T-helper 2 cell (primary cell): Measurements from ENCODE around the gene SIRPA.

Experiments used
- DNase-seq, 5 experiments: peaks; one replicate each; pipeline versions ENCODE4 v3.0.0 to v3.0.0-alpha.2; 2012 to 2022

SIRPA gene

DNA sequence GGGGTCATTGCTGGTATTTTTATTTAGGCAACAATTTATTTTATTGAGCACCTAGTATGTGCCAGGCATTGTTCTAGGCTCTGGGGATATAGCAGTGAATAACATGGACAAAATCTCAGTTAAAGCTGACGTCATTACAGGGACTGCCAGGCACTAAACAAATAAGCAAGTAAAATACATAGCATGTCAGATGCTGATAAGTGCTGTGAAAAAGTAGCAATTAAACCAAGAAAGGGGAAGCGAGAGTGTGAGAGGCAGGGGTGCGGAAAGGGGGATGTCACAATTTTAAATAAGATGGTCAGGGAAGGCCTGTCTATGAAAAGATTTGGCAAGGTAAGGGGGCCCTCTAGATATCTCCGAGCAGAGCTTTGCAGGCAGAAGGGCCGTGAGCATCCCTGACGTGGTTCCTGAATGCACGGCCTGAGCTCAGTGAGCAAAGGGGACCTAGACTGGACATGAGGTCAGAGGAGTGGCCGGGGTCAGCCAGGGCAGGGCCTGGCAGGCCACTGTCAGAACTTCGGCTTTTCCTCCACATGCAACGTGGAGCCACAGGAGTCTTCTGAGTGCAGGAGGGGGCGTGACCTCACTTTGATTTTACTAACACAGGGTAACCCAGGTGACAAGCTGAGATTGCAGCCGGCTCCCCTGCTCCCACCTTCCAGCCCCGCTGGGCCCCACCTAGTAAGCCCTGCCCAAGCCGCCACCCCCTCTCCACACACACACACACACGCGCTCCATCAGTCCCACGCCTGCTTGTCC, 24.2 kb upstream of the SIRPA start:
- no peak for DNase-seq

DNA sequence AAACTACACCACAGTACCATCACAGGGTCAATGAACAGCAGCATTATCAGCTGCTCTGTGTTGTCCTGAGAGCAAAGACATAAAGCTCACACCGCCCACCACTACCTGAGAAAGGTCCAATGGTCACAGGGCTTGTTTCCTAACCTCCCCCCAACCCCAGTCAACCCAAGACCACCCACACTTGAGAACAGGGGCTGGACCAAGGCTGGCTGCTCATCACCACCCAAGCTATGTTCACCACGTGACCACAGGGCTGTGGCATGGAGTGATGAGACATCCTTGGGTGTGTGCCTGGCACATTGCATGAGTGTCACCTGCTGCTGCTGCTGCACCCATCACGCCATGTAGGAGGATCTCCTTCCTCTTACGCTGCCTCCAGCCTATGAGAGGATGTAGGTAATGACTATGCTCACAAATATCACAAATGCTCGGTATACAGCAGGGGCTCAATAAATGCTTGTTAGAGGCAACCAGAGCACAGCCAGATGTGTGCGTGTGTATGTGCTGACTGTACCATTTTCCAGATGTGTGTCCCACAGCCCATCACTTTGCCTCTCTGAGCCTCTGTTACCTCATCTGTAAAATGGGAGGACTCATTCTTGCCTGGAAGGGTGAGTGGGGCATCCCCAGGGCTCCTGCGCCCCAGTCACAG, 23.3 kb upstream of the SIRPA start:
- no peak for DNase-seq

DNA sequence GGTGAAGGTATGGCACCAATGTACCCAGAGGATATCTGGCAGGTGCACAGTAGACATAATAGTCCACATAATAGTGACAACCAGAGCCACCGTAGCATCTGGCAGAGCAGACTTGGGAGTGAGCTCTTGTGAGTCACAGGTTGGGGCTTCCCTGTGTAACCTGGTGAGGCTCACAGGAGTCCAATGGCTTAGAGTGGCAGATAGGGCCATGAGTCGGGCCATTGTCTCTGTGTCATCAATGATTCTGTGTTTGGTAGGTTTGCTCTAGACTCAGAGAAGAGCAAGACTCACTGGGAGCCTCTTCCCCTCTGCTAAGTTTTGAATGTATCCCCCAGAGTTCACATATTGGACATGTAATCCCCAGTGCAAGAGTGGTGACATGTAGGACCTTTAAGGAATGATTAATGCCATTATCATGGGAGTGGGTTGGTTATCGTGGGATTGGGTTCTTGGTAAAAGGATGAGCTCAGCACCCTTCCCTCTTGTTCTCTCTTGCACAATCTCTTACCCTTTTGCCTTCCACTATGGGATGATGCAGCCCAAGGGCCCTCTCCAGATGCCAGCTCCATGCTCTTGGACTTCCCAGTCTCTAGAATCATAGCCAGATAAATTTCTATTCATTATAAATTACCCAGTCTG, 22.6 kb upstream of the SIRPA start:
- no peak for DNase-seq

DNA sequence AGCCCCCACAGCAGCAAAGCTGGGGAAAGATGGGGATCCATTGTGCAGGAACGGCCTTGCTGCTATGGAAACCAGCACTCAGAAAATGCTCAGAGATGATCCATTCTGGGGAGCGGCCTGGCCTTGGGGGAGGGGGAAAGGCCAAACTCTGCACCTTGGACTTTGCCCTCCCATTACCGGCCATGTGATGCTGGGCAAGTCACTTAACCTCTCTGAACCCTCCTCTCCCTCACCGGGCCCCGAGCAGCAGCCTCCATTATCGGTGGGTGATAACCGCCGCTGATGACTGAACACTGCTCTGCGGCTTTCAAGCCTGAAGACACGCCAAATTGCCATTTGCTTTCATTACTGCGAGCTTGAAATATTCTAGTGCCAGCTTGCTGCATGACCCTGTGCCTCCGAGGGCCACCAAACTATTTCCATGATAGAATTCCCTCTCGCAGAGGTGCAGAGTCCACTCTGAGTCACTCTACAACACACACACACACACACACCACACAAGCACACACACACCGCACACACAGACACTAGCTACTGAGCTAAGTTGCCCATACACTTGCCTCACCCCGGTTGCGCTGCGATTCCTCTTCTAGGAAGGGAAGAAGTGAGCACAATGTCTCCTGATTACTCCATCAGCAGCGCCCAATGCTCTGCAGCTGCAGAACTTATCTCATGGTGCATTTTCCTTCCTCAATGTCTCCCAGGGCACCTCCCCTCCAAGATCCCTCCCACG, 20.6 kb upstream of the SIRPA start:
- no peak for DNase-seq

DNA sequence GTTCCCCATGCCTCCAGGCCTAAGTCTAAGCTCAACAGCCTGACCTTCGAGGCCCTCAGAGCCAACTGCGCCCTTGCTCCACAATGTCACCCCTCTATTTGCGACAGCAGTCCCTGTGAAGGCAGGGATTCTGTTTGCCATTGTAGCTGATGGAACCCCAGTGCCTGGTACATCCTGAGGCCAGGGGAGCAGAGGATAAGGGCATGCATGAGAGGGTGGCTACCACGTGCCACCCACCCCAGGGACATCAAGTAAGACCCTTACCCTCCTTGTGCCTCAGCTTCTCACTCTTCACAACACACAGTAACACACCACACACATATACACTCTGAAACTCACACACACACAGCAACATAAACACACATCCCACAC, 20.0 kb upstream of the SIRPA start:
- DNase-seq: no peak

DNA sequence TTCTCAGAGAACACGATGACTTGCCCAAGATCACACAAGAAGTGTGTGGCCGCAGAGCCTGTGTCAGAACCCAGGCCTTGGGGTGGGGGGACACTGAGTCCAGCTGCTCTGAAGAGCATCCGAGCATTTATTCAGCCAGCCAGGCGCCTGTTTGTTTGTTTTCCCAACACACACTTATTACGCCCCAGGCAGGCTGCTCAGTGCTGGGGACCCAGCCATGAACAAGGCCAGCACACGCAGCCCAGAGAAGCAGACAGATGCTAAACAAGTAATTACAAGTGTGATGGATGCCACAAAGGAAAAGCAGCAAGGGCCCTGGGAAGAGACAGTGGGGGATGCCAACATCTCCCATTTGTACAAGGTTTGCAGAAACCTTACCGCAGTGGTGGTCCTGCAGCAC, 19.4 kb upstream of the SIRPA start:
- DNase-seq: no peak

DNA sequence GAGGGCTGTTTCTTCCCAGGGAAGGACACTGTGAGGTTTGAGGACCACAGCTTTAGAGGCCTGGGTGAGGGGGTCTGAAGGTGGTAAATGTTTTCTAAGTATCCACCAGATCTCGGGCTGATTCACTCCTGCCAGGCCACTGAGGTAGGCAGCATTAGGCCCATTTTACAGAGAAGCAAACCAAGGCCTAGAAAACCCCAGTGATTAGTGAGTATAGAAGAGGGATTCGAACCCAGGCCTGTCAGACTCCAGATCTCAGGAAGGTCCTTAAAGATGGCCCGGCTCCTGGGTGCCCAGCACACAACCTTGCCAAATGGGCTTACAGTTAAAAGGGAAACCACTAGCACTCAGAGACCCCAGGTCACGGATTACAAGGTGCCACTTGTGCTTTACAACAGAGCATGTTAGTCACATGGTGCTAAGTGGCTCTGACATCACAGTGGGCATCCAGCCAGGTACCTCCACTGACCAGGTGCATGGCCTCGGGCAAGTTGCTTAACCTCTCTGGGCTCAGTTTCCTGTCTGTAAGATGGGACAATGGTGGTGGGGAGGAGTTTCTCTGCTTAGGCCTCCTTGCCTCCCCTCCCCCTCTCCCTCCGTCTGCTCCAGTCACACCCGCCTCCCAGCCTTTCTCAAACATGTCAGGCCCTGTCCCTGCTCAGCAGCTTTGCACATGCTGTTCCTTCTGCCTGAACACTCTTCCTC, 18.8 kb upstream of the SIRPA start:
- no peak for DNase-seq

DNA sequence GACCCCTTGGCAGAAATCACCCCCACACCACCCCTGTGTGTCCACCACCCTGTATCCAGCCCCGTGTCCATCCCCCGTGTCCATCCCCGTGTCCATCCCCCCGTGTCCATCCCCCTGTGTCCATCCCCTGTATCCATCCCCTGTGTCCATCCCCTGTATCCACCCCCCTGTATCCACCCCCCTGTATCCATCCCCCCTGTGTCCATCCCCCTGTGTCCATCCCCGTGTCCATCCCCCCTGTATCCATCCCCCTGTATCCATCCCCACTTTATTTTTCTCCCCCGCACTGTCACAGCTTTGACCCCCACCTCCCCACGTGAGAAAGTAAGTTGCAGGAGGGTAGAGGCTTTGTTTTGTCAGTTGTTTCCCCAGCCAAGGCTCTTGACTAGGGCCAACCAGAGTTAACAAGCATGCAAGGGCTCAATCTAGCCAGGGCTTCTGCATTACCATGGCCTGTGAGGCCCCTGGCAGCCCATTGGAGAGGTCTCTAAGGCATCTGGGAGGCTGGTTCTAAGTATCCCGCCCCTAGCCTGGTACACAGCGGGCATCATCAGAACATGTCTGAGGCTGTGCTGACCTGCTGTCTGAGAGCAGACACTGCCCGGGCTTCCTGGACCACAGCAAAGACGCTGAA, 18.1 kb upstream of the SIRPA start:
- peak in 1 of 5 experiments; percentile 76 for DNase-seq

DNA sequence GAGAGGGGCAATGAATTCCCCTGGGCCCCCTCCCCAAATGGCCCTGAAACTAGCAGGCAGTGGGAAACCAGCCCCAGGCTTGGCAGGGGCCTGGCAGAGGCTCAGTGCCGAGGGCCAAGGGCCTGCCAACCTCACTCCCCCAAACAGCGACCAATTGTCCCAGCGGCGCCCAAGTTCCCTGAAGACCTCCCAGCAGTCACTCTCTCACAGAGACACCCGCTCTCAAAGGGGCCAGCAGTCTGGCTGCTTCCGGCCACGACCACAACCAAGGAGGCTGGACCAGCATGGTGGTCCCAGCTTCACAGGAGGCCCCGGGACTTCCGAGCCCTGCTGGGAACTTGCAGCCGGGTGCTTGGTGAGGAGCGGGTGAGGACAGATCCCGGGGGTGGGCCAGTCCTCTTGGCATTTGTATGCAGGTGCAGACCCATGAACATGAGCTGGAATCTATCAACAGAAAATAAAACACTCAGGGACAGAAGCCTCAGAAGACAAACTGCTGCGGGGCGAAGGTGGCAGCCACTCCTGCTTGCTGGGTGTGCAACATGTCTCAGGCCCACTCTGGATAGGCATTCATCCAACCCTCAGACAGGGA, 17.5 kb upstream of the SIRPA start:
- DNase-seq: no peak

DNA sequence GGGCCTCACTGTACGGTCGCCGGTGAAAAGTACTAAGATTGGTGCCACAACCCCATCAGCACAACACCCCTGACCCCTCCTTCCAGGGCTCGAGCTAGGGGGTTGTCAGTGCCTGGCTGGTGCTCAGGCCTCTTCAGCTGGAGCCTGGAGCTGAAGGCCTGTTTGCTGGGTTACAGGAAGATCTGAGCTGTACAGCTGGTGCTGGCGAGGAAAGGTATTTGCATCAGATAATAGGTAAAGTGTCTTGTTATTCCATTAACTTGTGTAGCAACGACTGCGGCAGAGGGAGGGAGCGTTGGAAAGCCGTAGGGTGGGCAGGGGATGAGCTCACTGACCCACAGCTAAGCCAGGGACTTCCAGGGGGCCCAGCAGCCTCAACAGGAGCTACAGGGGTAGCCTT, 15.8 kb upstream of the SIRPA start:
- no peak for DNase-seq

DNA sequence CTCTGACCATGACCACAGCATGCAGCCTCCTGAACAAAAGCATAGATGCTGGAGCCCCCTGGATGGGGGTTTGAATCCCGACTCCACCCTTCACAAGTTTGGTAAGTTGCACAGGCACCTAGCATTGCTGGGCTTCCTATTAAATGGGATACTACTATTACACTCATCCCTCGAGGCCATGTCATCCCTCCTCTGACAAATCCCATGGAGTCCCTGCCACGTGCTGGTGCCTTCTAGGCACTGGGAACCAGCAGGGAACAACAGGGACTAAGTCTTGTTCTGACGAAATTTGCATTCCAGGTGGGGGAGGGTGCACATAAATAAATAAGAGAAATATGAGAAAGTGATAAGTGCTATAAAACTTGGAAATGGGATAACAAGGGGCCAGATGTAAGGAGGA, 15.3 kb upstream of the SIRPA start:
- DNase-seq: no peak

DNA sequence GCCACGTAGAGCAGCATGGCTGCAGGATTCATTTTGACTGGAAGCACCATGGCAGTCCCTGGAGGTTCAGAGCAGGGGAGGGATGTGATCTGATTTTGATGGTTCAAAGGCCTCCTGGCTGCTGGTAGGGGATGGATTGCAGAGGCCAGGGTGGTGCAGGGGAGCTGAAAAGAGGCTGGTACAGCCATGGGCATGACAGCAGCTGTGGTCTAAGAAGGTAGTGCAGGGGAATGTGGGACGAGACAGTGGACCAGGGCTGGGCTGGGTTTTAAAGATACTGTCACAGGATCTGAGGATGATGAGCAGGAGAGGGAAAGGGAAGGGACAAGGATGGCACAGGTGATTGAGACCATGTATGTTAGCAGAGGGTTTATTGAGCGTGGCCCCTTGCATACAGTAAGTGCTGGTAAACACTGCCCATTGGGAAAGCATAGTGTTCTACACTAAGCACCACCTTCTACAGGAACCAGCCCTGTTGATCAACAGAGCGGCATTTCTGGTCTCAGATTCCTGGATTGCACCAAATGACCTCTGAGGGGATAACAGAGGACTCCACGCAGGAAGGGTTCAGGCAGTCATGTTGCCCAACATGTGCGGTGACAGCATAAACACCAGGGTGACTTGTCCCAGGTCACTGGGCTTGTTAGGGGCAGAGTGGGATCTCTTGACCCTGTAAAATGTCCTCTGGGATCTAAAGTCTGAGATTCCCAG, 14.5 kb upstream of the SIRPA start:
- DNase-seq: no peak

DNA sequence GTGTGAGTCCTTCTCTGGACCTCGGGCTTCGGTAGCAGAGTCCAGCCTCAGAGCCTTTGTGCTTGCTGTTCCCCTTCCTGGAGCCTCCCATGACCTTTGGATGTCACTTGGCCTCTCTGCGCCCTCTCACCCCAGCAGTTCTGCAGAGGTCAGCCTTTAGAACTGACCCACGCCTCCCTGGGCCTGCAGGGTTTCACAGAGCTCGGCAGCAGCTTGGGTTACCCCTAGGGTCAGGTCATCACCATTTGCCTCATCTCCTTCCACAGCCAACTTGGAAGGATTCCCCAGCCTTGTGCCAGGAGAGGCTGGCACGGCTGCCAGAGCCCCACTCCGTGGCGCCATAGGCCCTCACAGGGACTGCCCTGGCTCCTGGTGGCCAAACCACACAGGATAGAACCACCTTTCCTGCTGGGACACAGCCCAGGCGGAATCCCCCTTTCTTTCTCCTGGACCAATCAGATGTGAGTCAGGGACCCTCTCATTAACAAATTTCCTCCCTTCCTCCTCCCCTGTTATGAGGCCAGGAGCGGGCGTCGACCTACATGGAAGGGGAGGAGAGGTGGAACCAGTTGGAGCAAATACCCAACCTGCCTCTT, 13.9 kb upstream of the SIRPA start:
- no peak for DNase-seq

DNA sequence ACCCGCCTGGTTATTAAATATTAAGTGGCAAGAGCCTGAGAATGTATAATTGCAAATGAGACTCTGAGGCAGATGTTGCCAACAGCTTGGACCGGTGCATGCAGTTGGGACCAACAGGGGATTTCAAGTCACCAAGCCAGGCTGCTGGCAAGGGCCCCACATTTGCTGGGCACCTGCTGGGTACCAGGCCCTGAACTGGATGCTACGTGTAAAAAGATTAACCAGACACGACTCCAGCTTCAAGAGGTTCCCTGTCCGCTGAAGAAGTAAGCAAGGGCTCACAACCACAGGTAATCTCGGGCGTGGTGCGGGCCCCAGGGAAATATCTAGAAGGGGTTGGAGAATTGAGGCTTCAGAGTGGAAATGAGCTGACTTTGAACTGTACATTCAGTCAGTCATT, 13.2 kb upstream of the SIRPA start:
- no peak for DNase-seq

DNA sequence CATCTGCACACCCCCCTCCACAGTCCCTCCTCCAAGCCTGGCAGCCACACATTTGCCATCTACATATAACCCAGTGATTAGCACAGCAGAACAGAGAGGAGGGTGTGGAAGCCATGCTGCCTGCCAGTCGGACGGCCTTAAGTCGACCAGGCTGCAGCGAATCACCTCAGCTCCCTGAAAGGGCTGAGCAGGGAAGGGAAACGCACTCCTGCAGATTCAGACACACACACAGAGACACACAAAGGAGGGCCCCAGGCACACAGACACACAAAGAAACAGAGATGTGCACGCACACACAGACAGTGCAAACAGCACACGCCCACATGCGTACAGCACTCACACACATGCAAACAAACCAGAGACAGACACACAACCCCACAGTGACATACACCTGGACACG, 11.2 kb upstream of the SIRPA start:
- DNase-seq: no peak

DNA sequence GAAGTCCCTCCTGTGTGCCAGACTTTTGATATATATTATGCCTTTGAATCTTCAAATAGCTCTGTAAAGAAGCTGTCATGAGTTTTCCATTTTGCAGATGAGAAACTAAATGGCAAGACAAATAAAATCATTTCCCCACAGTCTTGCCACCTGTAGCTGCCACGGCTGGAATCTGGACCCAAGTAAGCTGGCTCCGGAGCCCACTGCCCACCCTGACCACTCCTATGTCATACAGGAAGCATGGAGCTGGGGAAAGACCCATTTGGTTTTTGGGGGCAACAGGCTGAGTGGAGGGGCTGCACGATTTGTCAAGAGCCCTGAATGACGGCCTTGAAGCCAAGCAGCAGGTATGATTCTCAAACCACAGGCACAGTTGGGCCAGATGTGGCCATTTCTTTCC, 10.0 kb upstream of the SIRPA start:
- no peak for DNase-seq

DNA sequence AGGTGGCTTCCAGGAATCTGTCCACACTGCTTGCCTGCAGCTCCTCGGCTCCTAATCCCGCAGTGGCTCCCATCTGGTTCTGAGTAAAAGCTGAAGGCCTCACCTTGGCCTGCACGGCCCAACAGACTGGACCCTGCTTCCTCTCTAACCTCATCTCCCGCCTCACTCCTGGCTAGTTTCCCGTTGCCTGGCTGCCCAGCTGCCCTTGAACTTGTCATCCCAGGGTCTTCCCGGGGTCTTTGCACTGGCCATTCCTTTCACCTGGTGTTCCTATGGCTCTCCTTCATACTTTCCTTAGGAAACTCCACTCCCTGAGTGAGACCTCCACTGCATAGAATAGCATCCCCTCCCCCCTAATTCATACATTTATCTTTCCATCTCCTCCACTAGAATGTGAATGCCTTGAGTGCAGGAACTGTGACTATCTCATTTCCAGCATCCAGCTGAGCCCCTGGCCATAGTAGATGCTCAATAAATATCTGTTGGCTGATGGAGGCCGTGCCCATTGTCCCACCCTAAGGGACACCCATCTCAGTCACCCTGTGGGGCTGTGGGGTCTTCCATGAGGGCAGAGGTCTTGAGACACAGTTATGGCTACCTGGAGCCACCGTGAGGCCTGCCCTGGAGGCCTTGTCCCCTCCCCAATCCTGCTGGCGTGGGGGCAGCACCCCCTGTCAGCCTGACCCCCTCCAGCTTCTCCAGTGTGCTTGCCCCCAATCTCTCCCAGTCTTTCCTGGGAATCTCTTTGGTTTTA, 9.1 kb upstream of the SIRPA start:
- DNase-seq: no peak

DNA sequence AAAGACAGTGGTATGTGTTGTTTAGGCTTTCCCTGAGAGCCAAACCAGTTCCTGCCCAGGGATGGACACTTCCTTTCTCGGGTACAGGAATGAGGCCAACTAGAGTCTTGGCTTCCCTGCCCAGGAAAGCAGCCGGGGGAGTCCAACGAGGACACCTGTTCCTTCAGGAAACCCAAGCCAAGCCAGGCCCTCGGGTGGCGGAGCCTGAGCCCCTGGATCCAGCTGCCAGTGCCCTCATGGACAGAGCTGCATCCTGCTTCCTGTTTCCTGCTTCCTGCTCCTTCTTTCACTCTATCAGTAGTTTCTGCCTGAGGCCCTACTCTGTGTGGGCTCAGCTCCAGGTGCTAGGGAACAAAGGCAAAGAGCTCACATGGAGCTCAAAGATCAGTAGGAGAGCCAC, 7.9 kb upstream of the SIRPA start:
- no peak for DNase-seq

DNA sequence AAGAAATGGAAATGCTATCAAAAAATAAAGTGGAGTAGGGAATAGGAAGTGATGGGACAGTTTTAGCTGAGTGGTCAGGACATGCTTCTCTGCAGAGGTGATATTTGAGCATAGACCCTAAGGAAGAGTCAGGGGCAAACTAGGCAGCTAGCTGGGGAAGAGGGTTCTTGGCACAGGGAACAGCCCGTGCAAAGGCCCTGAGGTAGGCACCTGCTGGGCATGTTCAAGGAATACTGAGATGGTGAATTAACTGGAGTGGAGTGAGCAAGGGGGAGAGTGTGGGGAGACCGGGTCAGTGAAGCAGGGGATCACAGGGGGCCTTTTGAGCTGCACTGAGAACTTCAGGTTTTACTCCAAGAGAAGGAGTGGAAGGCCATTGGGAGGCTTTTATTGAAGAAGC, 7.5 kb upstream of the SIRPA start:
- DNase-seq: no peak

DNA sequence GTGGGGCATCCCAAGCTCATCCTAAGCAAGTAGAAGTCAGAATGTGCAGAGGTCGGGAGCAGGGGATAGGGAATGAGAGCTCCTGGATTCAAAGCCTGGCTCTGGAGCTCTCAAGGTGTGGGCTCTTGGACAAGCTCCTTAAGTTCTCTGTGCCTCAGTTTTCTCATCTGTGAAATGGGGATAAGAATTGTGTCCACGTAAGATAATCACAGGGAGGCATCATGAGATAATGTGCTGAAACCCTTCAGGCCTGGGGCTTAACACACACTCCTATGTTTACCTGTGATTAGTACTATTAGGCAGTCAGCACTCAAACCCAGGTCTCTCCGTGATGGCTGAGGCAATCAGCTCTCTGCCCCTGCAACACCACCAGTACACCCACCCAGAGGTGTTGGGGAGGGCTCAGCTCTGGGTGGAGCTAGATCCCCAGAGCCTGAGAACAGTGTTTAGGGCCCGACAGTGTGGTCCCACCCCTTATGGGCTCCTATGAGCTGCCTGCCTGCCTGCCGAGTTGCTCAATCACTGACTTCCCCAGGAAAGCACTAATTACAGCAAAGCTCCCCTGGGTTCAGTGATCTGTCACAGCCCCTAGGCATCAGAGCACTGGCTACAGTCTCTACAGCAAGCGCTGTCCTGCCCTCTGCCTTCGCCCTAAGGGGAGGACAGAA, 6.3 kb upstream of the SIRPA start:
- DNase-seq: no peak
